HG03442 (cell line): ENCODE measurements around the gene COX8A.

Experiments used
- ATAC-seq: cut with Tn5 transposase; IDR thresholded peaks from one replicate; pipeline ENCODE4 v1.9.1; 2021; ENCODE audit warnings: mild to moderate bottlenecking, moderate library complexity; ENCODE audit not compliant: unreplicated experiment

COX8A gene

DNA sequence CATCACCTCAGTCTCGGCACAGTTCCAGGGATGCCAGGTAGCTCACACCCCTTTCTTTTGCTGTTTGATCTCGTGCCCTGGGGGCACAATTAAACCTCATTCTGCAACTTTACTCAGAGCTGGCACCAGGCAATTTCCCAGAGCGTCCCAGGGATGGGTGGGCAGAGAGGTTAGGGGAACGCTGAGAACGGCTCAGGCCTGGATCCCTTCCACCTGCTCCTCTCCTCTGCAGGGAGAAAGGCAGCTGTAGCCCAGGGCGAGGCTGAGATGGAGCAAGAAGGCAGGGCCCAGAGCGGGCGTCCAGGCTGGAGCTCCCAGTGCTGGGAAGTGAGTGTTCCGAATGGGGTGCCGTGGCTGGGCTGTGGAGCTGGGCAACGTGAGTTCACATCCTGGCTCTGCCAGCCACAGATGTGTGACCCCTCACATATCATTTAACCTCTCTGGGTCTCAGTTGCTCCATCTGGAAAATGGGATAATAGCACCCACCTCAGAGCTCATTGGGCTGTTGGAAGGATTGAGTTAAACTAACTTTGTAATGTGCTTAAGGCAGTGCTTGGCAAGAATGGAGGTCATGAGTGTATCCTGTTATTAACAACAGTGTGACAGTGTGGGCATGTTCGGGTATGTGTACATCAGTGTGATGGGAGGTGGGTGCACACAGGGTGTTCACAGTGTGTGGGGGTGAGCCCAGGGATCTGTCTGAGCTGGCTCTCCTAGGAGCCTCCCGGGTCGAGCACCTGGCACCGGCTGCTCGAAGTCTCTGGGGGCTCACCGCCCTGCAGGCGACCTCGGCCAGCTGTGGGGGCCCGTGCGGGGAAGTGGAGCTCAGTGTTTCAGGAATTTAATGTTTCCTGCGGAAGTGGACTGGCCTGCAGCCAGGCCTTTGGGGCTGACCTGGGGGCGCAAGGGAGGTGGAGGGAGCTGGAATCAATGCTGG is 27.3 kb downstream of the COX8A start:
- no peak for ATAC-seq

DNA sequence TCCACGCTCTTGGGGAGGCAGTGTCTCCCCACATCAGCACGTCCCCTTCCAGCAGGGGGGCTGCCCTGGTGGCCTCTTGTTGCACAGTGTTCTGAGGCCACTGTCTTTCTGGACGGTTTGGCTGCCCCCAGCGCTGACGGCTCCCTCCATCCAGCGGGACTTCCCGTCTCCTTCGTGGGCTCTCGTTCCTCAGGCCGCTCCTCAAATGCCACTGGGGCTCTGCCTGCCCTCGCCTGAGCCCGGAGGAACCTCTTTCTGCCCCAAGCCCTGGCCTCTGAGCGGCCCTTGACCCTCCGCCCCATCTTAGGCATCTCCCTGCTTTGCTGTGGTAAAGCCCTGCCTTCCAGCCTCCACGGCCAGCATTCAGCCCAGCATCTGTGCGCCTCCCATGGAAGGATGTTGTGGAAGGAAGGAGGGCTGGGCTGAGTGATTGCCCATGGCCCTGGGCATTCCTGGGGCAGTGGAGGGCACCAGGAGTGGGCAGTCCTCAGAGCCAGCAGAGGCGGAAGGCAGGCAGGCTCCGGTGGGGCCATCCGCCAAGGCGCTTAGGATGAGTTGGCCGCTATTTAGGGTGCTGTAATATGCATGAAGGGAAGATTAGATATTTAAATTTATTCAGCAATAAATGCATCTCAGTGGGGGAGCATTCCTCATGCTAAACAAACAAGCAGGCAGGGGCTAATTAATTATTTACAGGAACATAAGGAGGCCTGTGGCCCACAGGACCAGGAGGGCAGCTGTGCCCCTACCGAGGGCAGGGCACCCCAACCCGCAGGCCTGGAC is 29.6 kb downstream of the COX8A start:
- ATAC-seq = no peak

DNA sequence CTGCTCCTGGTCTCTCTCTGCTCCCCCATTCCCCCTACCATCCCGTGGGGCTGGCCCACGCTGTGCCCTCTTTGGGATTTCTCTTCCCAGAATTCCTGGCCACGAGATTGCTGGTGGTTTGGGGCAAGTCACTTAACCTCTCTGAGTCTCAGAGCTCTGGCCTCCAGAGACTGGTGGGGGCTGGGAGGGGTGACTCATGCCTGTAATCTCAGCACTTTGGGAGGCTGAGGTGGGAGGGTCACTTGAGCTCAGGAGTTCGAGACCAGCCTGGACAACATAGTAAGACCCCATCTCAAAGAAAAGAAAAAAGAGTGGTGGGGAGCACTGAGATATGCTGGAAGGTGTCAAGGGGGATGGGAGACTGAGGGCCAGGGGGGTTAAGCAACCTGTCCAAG is 30.2 kb downstream of the COX8A start:
- no peak for ATAC-seq

DNA sequence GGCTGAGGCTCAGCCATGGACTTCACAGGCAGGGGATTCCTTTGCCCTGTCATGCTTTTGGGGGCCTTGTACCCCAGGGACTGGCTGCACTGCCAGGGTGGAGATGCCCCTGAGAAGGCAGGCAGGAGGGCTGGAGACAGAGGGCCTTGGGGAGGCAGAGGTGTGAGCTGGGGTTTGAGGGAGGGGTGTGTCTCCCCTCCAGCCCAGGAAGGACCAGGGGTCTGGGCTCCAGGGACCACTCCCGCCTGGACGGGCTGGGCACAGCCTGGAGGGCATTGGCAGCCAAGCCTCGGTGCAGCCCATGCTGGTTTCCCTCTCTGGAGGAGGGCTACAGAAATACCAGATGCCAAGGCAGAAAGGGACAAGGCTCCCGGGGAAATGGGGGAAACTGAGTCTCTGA is 31.3 kb downstream of the COX8A start:
- ATAC-seq = no peak

DNA sequence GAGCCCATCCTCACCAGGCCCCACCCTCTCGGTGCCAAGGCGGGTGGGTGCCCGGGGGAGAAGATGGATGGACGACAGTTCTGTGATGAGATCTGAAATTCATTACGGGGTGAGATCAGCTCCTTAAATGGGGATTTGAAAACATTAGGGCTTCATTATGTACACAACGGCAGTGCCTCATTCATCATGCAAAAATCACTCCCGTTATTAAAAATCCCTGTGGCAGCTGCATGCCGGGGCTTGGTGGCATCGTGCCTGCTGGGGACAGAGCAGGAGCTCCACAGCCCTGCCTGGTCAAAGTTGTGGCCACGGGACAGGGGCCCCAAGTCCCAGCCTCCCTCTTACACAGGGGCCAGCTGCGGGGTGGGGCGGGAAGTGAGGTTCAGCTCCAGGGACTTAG is 32.0 kb downstream of the COX8A start:
- ATAC-seq = no peak

DNA sequence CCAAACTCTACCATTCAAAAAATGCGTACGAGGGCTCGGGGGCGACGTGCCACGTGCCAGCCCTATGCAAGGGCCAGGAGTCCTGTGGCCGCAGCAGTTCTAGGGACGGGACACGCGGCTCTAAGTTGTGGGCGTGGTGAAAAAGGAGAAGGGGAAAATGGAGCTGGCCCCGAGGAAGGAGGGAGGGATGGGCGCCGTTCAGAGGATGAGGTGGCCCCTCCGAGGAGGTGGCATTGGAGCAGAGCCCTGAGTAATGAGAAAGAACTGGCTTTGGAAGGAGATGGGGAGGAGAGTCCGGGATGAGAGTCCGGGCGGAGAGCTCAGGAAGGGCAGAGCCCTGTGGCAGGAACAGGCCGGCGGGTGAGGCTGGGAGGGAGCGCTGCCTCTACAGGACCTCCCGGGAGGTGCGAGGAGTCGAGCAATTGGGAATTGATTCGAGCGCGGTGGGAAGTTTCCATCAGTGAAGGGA is 32.8 kb downstream of the COX8A start:
- ATAC-seq = no peak

DNA sequence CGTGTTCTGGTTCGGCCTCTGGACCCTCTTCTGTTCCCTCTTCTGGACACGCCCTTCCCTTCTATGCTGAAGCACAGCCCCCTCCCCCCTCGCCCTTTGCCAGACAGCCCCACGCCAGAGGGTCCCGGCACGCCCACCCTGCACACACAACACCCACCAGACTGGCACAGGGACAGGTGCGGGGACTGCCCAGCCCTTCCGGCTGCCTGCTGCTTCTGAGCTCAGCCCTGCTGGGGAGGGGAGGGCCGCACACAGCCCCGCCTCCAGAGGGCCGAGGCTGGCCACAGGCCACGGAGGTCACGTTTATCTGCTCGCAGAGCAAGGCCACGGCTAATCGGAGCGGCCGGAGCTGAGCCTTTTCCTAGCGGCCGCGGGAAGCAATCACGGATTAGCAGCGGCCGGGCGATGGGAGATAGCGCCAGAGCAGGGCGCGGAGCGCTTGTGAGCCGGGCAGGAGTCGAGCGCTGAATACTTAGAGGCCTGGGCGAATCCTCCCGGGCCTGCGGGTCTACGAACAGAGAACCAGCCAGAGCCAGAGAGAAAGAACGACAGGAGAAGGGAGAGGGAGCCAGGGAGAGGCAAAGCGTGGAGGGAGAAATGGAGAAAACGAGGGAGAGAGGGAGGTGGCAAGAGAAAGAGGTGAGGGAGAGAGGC is 33.3 kb downstream of the COX8A start:
- ATAC-seq = no peak

DNA sequence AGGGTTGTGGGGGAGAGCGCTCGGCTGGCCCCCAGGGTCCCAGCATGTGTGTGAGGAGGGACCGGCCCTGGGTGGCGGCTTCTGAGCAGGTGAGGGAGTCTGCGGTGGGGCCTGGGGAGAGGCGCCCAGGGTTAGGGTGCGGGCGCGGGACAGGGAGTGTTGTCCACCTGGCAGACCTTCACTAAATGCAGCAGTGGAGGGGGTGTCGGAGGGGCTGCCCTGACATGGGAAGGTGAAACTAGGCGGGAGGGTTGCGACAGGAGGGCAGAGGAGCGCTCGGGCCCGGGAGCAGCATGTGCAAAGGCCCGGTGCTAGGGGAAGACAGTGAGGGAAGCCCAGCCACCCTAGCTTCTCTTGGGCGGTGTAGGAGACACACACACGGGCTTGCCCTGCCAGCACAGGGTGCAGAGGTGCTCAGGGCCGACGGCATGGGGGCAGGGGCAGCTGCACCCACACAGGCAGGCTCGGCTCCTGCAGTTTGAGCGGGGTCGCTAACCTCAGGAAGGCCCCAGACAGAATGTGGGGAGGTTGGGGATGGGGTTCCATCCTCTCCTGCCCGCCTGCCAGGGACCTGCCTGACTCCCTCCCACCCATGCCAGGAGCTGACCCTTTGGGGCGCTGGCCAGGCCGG is 34.0 kb downstream of the COX8A start:
- no peak for ATAC-seq

DNA sequence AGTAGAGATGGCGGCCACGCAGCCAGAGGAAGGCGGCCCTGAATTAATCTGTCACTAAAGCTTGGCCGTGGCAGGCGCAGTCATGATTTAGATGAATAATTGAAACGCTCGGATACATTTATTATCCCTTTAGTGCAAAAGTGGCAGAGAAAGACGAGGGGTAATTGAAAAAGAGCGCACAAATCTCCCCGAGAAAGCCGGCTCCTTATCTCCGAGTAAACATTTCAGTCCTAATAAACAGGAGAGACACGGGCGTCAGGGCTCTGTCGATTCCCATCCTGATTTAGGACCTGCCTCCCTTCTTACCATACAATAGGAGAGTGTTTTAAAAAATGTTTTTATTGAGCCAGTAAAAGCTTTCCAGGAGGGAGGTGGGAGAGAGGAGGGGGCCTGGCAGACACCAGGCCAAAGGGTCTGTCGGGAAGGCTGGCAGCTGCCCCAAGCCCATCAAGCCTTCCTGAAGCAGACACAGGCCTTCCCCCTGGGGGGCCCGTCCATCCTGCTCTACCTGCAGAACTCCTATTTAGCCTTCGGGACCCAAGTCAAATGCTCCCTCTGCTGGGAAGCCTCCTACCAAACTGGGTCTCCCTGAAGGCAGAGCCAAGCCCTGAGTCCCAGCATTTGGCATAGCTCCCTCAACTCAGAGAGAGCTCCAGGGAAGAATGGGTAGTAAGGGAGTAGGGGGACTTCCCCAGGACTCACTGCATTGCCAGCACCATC is 34.7 kb downstream of the COX8A start:
- ATAC-seq = no peak

DNA sequence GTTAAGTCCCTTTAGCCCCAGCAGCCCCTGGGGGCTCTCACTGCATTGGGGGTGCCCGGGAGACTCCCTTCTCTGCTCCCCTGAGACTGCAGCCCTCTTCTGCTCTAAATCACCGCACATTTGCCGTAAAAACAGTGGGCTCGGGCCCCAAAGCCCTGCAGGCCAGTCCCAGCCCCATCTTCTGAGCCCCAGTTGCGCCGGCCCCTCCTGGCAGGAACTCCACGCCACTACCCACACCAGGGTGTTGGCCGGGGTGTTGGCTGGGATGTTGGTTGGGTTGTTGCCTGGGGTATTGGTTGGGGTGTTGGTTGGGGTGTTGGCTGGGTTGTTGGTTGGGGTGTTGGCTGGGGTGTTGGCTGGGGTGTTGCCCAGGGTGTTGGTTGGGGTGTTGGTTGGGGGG is 35.3 kb downstream of the COX8A start:
- no peak for ATAC-seq

DNA sequence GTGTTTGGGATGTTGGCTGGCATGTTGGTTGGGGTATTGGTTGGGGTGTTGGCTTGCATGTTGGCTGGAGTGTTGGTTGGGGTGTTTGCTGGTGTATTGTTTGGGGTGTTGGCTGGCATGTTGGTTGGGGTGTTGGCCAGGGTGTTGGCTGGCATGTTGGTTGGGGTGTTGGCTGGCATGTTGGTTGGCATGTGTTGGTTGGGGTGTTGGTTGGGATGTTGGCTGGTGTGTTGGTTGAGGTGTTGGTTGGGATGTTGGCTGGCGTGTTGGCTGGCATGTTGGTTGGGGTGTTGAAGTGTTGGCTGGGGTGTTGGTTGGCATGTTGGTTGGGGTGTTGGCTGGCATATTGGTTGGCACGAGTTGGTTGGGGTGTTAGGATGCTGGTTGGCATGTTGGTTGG is 36.4 kb downstream of the COX8A start:
- no peak for ATAC-seq

DNA sequence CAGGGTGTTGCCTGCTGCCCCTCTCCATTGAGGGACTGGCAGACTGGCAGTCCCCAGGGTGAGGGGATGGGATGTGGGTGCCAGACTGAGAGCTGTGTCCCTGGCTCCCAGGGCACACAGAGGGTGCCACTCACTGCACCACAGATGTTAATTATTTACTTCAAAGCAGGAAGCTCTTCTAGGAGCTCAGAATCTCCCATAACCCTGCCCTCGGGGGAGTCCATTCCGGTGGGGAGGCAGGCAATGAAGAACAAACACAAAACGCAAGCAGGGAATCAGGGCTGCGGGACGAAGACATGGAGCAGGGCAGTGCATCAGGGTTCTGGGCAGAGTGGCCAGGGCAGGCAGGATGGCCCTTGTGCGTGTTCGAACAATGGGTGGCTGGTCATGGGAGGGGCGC is 37.0 kb downstream of the COX8A start:
- ATAC-seq = no peak

DNA sequence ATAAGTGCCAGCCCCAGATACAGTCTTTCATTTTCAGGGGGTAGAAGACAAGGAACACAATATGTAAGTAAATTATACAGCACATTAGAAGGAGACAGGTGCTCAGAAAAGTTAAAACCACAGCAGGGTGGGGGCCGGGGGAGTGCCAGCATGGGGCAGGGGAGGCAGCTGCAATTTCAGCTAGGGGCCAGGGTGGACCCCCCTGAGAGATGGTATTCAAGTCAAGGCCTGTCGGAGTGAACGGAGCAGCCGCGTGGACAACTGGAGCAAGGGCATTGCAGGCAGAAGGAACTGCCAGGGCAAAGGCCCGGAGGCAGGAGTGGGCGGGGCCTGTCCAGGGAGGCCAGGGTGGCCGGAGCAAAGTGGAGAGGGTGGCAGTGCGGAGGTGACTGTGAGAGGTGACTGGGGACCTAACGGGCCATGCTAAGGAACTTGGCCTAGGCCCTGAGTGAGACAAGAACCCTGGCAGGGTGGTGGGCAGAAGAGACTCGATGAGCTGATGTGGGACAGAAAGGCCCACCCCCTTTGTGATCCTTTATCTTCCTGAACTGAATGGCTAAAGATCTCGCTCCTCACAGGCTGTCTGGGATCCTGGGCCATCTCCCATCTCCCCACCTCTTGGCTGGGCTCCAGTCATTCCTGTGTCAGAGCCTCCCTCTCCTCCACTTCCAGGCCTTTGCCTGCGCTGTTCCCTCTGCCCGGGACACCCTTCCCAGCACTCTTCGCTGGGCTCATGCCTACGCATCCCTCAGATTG is 38.9 kb downstream of the COX8A start:
- ATAC-seq = no peak

DNA sequence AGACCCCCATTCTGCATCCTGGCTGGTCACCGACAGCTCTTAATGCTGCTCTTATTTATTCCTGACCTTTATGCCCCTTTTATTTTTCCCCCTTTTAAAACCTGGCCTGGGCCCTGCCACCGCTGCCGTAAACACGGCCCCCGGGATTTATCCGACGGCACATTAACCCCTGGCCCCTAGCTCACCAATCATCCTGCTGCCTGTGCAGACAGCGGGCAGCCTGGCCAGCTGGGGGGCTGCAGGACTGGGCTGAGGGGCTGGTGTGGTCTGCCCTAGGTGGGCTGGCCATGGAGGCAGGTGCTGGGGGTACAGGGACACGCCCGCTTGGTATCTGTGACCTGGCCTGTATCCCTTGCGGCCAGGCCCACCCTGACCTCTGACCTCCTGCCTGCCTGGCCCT is 39.9 kb downstream of the COX8A start:
- ATAC-seq = no peak

DNA sequence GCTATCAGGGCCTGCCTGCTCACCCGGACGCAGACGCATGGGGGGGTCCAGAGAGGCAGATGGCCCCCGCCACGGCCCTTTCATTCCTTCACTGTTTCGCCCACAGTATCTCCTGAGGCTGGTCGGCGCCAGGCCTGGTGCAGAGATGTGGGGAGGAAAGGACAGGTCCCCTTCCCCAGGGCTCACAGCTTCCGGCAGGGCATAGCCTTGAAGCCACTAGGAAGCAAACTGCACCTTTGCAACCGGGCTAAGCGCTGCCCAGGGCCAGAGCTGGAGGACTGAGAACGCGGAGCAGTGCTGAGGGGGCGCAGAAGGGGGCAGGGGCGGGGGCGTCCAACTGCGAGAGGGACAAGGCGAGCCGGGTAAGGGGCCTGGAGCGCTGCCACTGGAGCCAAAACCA is 41.1 kb downstream of the COX8A start:
- no peak for ATAC-seq

DNA sequence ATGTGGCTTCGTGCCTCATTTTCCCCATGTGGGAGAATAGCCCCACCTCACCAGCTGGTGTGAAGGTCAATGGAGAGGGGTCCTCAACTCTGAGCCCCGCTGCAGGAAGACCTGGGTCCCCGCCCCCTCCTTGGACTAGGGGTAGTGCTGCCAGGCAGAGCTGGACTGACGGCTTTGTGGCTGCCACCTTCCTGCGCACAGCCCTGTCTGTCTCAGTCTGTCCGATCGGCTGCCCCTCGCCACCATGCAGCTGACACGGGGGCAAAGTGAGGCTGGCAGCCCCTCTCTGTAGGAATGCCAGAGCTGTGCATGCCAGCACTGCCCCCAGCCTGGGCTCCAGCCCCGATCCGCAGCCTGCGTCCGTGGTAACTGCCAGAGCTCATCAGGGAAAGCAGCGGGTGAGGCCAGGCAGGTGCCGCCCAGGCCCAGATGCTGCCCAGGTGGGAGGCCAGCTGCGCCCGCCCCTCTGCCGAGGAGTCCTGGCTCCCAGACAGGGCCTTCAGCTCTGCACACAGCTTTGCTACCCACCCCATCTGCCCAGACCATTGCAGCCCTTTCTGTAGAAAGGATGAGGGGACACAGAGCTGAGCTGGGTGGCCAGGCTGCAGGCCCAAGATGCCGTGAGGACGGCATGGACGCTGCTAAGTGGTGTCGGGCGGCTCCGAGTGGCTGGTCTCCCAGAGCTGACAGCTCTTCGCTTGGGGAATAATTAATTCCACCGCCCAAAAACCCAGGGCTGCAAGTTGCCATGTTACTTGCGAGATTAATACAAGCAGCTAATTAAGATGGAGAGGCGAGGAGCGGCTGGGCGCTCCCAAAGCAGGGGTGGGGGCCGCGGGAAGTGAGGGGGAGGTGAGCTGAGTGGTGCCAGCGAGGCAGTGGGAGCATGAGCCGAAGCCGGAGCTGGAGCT is 41.8 kb downstream of the COX8A start:
- ATAC-seq = no peak

DNA sequence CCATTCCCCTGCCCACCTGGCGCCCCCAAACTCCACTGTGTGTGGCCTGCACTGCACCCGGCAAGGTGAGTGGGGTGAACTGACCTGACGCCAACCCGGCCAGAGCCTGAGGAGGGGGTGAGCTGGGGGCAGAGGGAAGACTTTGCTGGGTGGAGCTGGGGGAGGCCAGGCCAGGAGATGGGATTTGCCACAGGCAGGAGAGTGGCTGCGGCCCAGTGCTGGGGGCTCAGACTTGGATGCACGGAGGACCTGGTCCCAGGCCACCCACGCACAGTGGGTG is 43.5 kb downstream of the COX8A start:
- no peak for ATAC-seq

DNA sequence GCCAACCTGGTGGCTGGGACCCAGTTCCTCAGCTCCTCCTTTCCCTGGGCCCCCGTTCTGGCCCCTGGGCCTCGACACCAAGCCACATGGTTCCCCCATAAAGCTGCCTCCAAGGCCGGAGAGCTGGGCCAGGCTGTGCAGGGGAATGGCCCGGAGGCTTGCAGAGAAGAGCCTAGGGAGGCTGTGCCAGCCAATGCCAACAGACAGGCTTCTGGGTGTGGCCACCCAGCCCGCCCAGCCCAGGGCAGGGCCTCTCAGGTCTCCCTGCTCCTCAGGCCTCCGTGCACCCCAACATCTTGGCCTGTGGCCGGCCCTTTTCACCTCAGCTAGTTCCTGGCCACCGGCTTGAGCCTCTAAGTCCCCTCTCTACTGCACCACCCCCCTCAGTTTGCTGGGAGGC is 43.9 kb downstream of the COX8A start:
- ATAC-seq = no peak
